Activated T-helper 2 cell treated with anti-CD3 and anti-CD28 coated beads, Interferon-gamma antibody, Interleukin-2, Interleukin-4, amounts not matched to agents 10 μg/mL and 5 μg/mL and 100 μg/mL, durations not matched to agents 14 hours and 24 hours and 36 hours (primary cell): ENCODE data around the gene LSM14B. TPM values are rescaled to one million over a fixed set of nuclear protein-coding genes. Genes with fewer than 3 reads are reported as not detected.
A peak's percentile ranks its signal among the peaks of the same experiment; 100 is the strongest.

Source experiments
- DNase-seq: peaks from one replicate; pipeline ENCODE4 v3.0.0; 2021; ENCODE audit warnings: low spot score
- H3K27ac Mint-ChIP-seq: one replicate; pipeline ENCODE4 v1.8.0; 2021; ENCODE audit warnings: mixed read lengths
- H3K27me3 Mint-ChIP-seq: one replicate; pipeline ENCODE4 v1.8.0; 2021; ENCODE audit warnings: low read depth, mixed read lengths
- H3K36me3 Mint-ChIP-seq: one replicate; pipeline ENCODE4 v1.8.0; 2021; ENCODE audit warnings: low read depth, mixed read lengths
- H3K4me1 Mint-ChIP-seq: one replicate; pipeline ENCODE4 v1.8.0; 2021; ENCODE audit warnings: low read depth, mixed read lengths
- H3K4me3 Mint-ChIP-seq: one replicate; pipeline ENCODE4 v1.8.0; 2021; ENCODE audit warnings: low read depth, mild to moderate bottlenecking, moderate library complexity, mixed read lengths
- H3K9me3 Mint-ChIP-seq: one replicate; pipeline ENCODE4 v1.8.0; 2021; ENCODE audit warnings: mixed read lengths
- intact Hi-C: fragments of 100-400 bp; cut with micrococcal nuclease; formaldehyde crosslinking; loops from one replicate; pipeline ENCODE4 v1.15.1; 2023
- total RNA-seq: library from RNA; stranded (reverse); gene quantifications from 2 replicates; pipeline ENCODE4 v1.2.3, GENCODE V29; 2022

Gene LSM14B
- total RNA-seq, 1 donor from 2014 or later: 45.0 TPM

- Mint-ChIP-seq H3K4me3 (no peak overlapping the region), H3K36me3 (peaks cover 85% of the 10 kb centered on the region), H3K27me3 (no peaks in the 10 kb centered on the region)
These were observed 6.2 kb downstream of the LSM14B start for GRCh38 chr20:62128502-62128901.

GRCh38 chr20:62129731-62130531 is 7.7 kb downstream of the LSM14B start:
- peaks cover 19% of the 10 kb centered on the region for H3K4me1 Mint-ChIP-seq
- no peaks in the 10 kb centered on the region for H3K27me3 Mint-ChIP-seq
- peaks cover 89% of the 10 kb centered on the region for H3K36me3 Mint-ChIP-seq
- no peak overlapping the region for H3K4me3 Mint-ChIP-seq
- DNase-seq: no peak
- intact Hi-C loops: no loop called here
- H3K9me3 Mint-ChIP-seq: no peaks in the 10 kb centered on the region
- no peak overlapping the region for H3K27ac Mint-ChIP-seq

More at GRCh38 chr20:62128502-62128901, 6.2 kb downstream of the LSM14B start:
- H3K9me3 Mint-ChIP-seq: no peaks in the 10 kb centered on the region
- peaks cover 24% of the 10 kb centered on the region for H3K4me1 Mint-ChIP-seq
- H3K27ac Mint-ChIP-seq: no peak overlapping the region
- DNase-seq: no peak
- intact Hi-C loops: no loop called here

- Mint-ChIP-seq H3K27ac (peak overlapping the region; percentile 5), H3K4me3 (no peak overlapping the region), H3K36me3 (peaks cover 89% of the 10 kb centered on the region), H3K4me1 (peaks cover 16% of the 10 kb centered on the region), H3K9me3 (no peaks in the 10 kb centered on the region), H3K27me3 (no peaks in the 10 kb centered on the region)
- intact Hi-C loops: no loop called here
- no peak for DNase-seq
These were observed 9.5 kb downstream of the LSM14B start for GRCh38 chr20:62131560-62132320.

- no peaks in the 10 kb centered on the region for H3K9me3 Mint-ChIP-seq
- peaks cover 16% of the 10 kb centered on the region for H3K4me1 Mint-ChIP-seq
- intact Hi-C loops: no loop called here
- H3K27me3 Mint-ChIP-seq: no peaks in the 10 kb centered on the region
- peak overlapping the region; percentile 31 for H3K4me3 Mint-ChIP-seq
- peaks cover 89% of the 10 kb centered on the region for H3K36me3 Mint-ChIP-seq
- DNase-seq: no peak
- H3K27ac Mint-ChIP-seq: peak overlapping the region; percentile 28
These were observed 10.1 kb downstream of the LSM14B start for GRCh38 chr20:62132421-62132820.

- H3K9me3 Mint-ChIP-seq: no peaks in the 10 kb centered on the region
- H3K4me1 Mint-ChIP-seq: peaks cover 16% of the 10 kb centered on the region
- no peak overlapping the region for H3K27ac Mint-ChIP-seq
- no peak overlapping the region for H3K4me3 Mint-ChIP-seq
- DNase-seq: no peak
- intact Hi-C loops: no loop called here
- peaks cover 90% of the 10 kb centered on the region for H3K36me3 Mint-ChIP-seq
- H3K27me3 Mint-ChIP-seq: no peaks in the 10 kb centered on the region
These were observed 11.0 kb downstream of the LSM14B start for GRCh38 chr20:62133051-62133845.

GRCh38 chr20:62133864-62134263 is 11.6 kb downstream of the LSM14B start:
- Mint-ChIP-seq H3K27ac (peak overlapping the region; percentile 70), H3K4me3 (no peak overlapping the region), H3K9me3 (no peaks in the 10 kb centered on the region), H3K27me3 (no peaks in the 10 kb centered on the region), H3K36me3 (peaks cover 90% of the 10 kb centered on the region), H3K4me1 (peaks cover 16% of the 10 kb centered on the region)
- intact Hi-C loops: no loop called here
- no peak for DNase-seq

GRCh38 chr20:62134735-62135231 is 12.5 kb downstream of the LSM14B start:
- H3K27ac Mint-ChIP-seq: no peak overlapping the region
- H3K9me3 Mint-ChIP-seq: no peaks in the 10 kb centered on the region
- no peak overlapping the region for H3K4me3 Mint-ChIP-seq
- DNase-seq: no peak
- H3K36me3 Mint-ChIP-seq: peaks cover 90% of the 10 kb centered on the region
- peaks cover 16% of the 10 kb centered on the region for H3K4me1 Mint-ChIP-seq
- intact Hi-C loops: no loop called here
- no peaks in the 10 kb centered on the region for H3K27me3 Mint-ChIP-seq

- H3K36me3 Mint-ChIP-seq: peaks cover 90% of the 10 kb centered on the region
- H3K27me3 Mint-ChIP-seq: no peaks in the 10 kb centered on the region
- H3K9me3 Mint-ChIP-seq: no peaks in the 10 kb centered on the region
- intact Hi-C loops: no loop called here
- DNase-seq: no peak
- H3K27ac Mint-ChIP-seq: no peak overlapping the region
- no peak overlapping the region for H3K4me3 Mint-ChIP-seq
- peaks cover 21% of the 10 kb centered on the region for H3K4me1 Mint-ChIP-seq
These were observed 13.4 kb downstream of the LSM14B start for GRCh38 chr20:62135573-62136266.

GRCh38 chr20:62136283-62137091 is 14.2 kb downstream of the LSM14B start:
- H3K9me3 Mint-ChIP-seq: no peaks in the 10 kb centered on the region
- no peak overlapping the region for H3K27ac Mint-ChIP-seq
- intact Hi-C loops: no loop called here
- H3K36me3 Mint-ChIP-seq: peaks cover 89% of the 10 kb centered on the region
- no peak overlapping the region for H3K4me3 Mint-ChIP-seq
- H3K4me1 Mint-ChIP-seq: peaks cover 27% of the 10 kb centered on the region
- DNase-seq: peak; percentile 49
- H3K27me3 Mint-ChIP-seq: no peaks in the 10 kb centered on the region

- Mint-ChIP-seq H3K4me3 (no peak overlapping the region), H3K27me3 (no peaks in the 10 kb centered on the region), H3K9me3 (no peaks in the 10 kb centered on the region), H3K27ac (no peak overlapping the region), H3K36me3 (peaks cover 90% of the 10 kb centered on the region), H3K4me1 (peaks cover 30% of the 10 kb centered on the region)
- intact Hi-C loops: no loop called here
- no peak for DNase-seq
These were observed 14.8 kb downstream of the LSM14B start for GRCh38 chr20:62137092-62137384.

- Mint-ChIP-seq H3K27ac (no peak overlapping the region), H3K27me3 (no peaks in the 10 kb centered on the region), H3K9me3 (no peaks in the 10 kb centered on the region), H3K36me3 (peaks cover 89% of the 10 kb centered on the region), H3K4me1 (peaks cover 28% of the 10 kb centered on the region), H3K4me3 (no peak overlapping the region)
- no peak for DNase-seq
- intact Hi-C loops: no loop called here
These were observed 15.4 kb downstream of the LSM14B start for GRCh38 chr20:62137478-62138203.
